Ishikawa (cell line): ENCODE results near the gene ACSL1.

Experiments used
- CEBPB ChIP-seq: IDR thresholded peaks from 2 replicates; pipeline ENCODE4 v1.6.1; 2012
- CREB1 ChIP-seq: IDR thresholded peaks from 2 replicates; pipeline ENCODE4 v1.6.1; 2012; ENCODE audit warnings: low read depth
- EGR1 ChIP-seq: IDR thresholded peaks from 2 replicates; pipeline ENCODE4 v1.6.1; 2012
- EP300 ChIP-seq: IDR thresholded peaks from 2 replicates; pipeline ENCODE4 v1.6.1; 2012; ENCODE audit warnings: borderline replicate concordance
- FOXM1 ChIP-seq: IDR thresholded peaks from 2 replicates; pipeline ENCODE4 v1.6.1; 2012; ENCODE audit warnings: low read depth, borderline replicate concordance
- NFIC ChIP-seq: IDR thresholded peaks from 2 replicates; pipeline ENCODE4 v1.6.1; 2012
- RAD21 ChIP-seq: IDR thresholded peaks from 2 replicates; pipeline ENCODE4 v1.6.1; 2012; ENCODE audit warnings: low read depth
- TAF1 ChIP-seq: IDR thresholded peaks from 2 replicates; pipeline ENCODE4 v1.6.1; 2012; ENCODE audit warnings: low read depth, mild to moderate bottlenecking
- TCF12 ChIP-seq: IDR thresholded peaks from 2 replicates; pipeline ENCODE4 v1.6.1; 2012; ENCODE audit warnings: low read depth
- TEAD4 ChIP-seq: IDR thresholded peaks from 2 replicates; pipeline ENCODE4 v1.6.1; 2012
- YY1 ChIP-seq: IDR thresholded peaks from 2 replicates; pipeline ENCODE4 v1.6.1; 2012; ENCODE audit warnings: low read depth
- ZBTB7A ChIP-seq: IDR thresholded peaks from 2 replicates; pipeline ENCODE4 v1.6.1; 2012; ENCODE audit warnings: low read depth
- TF ChIP-seq, protein P1 (sequence below): IDR thresholded peaks from 2 replicates; pipeline ENCODE4 v1.6.1; 2012
- TF ChIP-seq, protein P2 (sequence below): IDR thresholded peaks from 2 replicates; pipeline ENCODE4 v1.6.1; 2012
- TF ChIP-seq, protein P3 (sequence below): IDR thresholded peaks from 2 replicates; pipeline ENCODE4 v1.6.1; 2012; ENCODE audit warnings: low read depth, mild to moderate bottlenecking

Gene ACSL1

DNA sequence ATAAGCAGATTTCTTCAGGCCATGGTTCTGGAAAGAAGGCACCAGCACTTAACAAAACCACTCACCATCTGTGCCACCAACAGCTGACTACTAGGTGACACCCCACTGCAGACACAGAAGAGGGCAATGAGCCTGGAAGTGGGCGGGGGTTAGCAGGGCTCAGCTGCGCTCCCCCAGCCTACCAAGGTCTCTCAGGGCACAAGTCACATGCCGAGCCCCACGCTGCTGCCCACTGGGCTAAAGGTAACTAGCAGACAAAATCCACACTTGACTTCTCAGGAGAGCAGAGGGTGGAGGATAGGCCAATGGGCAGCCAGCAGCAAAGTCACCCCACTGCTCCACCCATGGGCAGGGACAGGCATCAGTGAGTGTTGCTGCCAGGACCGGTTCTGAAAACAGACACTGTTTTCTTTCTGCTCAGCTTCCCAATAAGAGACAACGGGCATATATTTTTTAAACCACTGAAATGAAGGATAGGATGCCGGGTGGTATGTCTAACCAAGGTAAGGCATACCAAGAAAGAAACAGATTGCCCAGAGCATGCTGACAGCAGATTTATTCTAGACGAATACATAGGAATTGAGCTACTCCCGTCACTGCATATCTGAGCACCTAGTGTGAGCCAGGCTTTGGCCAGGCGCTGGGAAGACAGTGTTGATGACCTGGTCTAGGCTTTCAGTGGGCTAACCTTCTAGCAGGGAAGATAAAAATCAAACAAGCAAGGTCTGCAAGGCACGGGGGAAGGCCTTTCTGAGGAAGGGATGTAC lies 20.1 kb downstream of the ACSL1 start:
- TF ChIP-seq ZBTB7A (no peak), RAD21 (peak; percentile 9; the same call in 1 of the 2 replicates), YY1 (no peak), NFIC (peak; percentile 60), CEBPB (no peak), CREB1 (no peak), EGR1 (no peak), TCF12 (no peak; the same call in 1 of the 2 replicates), EP300 (peak; percentile 53; the same call in 1 of the 2 replicates), TEAD4 (no peak; the same call in 1 of the 2 replicates), FOXM1 (no peak), TAF1 (0 out of 2 replicates have a peak, but pooled peaks have one; percentile 29)
- TF ChIP-seq, protein P1, sequence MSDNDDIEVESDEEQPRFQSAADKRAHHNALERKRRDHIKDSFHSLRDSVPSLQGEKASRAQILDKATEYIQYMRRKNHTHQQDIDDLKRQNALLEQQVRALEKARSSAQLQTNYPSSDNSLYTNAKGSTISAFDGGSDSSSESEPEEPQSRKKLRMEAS: peak; percentile 79
- TF ChIP-seq, protein P2, sequence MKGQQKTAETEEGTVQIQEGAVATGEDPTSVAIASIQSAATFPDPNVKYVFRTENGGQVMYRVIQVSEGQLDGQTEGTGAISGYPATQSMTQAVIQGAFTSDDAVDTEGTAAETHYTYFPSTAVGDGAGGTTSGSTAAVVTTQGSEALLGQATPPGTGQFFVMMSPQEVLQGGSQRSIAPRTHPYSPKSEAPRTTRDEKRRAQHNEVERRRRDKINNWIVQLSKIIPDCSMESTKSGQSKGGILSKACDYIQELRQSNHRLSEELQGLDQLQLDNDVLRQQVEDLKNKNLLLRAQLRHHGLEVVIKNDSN: peak; percentile 77
- TF ChIP-seq, protein P3, sequence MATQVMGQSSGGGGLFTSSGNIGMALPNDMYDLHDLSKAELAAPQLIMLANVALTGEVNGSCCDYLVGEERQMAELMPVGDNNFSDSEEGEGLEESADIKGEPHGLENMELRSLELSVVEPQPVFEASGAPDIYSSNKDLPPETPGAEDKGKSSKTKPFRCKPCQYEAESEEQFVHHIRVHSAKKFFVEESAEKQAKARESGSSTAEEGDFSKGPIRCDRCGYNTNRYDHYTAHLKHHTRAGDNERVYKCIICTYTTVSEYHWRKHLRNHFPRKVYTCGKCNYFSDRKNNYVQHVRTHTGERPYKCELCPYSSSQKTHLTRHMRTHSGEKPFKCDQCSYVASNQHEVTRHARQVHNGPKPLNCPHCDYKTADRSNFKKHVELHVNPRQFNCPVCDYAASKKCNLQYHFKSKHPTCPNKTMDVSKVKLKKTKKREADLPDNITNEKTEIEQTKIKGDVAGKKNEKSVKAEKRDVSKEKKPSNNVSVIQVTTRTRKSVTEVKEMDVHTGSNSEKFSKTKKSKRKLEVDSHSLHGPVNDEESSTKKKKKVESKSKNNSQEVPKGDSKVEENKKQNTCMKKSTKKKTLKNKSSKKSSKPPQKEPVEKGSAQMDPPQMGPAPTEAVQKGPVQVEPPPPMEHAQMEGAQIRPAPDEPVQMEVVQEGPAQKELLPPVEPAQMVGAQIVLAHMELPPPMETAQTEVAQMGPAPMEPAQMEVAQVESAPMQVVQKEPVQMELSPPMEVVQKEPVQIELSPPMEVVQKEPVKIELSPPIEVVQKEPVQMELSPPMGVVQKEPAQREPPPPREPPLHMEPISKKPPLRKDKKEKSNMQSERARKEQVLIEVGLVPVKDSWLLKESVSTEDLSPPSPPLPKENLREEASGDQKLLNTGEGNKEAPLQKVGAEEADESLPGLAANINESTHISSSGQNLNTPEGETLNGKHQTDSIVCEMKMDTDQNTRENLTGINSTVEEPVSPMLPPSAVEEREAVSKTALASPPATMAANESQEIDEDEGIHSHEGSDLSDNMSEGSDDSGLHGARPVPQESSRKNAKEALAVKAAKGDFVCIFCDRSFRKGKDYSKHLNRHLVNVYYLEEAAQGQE: no peak

GRCh38 chr4:184804621-184805020 lies 21.1 kb downstream of the ACSL1 start:
- TF ChIP-seq EGR1 (no peak), NFIC (no peak), FOXM1 (no peak), TEAD4 (no peak)

- TF ChIP-seq, protein P1: no peak
- TF ChIP-seq ZBTB7A (no peak), FOXM1 (no peak), EGR1 (no peak), YY1 (no peak), TAF1 (no peak), CREB1 (no peak), EP300 (no peak), CEBPB (no peak), TCF12 (no peak), NFIC (no peak), RAD21 (no peak), TEAD4 (no peak)
- TF ChIP-seq, protein P2: no peak
- TF ChIP-seq, protein P3: no peak
Measured at GRCh38 chr4:184803874-184804273, 21.9 kb downstream of the ACSL1 start.

GRCh38 chr4:184803133-184803532 lies 22.6 kb downstream of the ACSL1 start:
- TF ChIP-seq TEAD4: no peak
- no peak for TF ChIP-seq CREB1

- TF ChIP-seq TAF1 (no peak), EP300 (no peak), CEBPB (no peak), FOXM1 (no peak), YY1 (no peak), TCF12 (no peak), CREB1 (no peak), TEAD4 (no peak), RAD21 (no peak)
- TF ChIP-seq, protein P2: no peak
- TF ChIP-seq, protein P3: no peak
- TF ChIP-seq, protein P1: no peak
Measured at GRCh38 chr4:184802697-184803015, 23.1 kb downstream of the ACSL1 start.
